Hepatocyte (in vitro differentiated cells): Measurements from ENCODE around the gene RPH3AL.

ENCODE experiments used
- CTCF ChIP-seq: fragments of 200-600 bp; sonication (generic); IDR thresholded peaks from 2 replicates; pipeline ENCODE4 v1.5.1; 2016; ENCODE audit warnings: antibody characterized with exemption, mild to moderate bottlenecking; ENCODE audit not compliant: poor library complexity
- EZH2 ChIP-seq: fragments of 200-600 bp; sonication (generic); IDR thresholded peaks from 2 replicates; pipeline ENCODE4 v1.6.1; 2016; ENCODE audit warnings: antibody characterized with exemption, mild to moderate bottlenecking, borderline replicate concordance
- EZH2phosphoT487 ChIP-seq: fragments of 200-600 bp; sonication (generic); IDR thresholded peaks from one replicate; pipeline ENCODE4 v1.6.1; 2018; ENCODE audit warnings: antibody characterized with exemption, mild to moderate bottlenecking, low read depth, moderate library complexity; ENCODE audit not compliant: unreplicated experiment, severe bottlenecking

GRCh38 chr17:238964-239259, 113.7 kb downstream of the RPH3AL start:
- no peak for TF ChIP-seq CTCF
- no peak for TF ChIP-seq EZH2phosphoT487
- no peak for TF ChIP-seq EZH2
